Panc1 (cell line): ENCODE measurements around the gene FBXL16. TPM values are rescaled to one million over a fixed set of nuclear protein-coding genes. Genes with fewer than 3 reads are reported as not detected.

Experiments used
- ATAC-seq: fragments of 200-7000 bp; cut with Tn5 transposase; 2 replicates; pipeline ENCODE4 v1.9.1; 2020; ENCODE audit warnings: mild to moderate bottlenecking, moderate library complexity
- BruUV-seq: library from RNA; stranded (reverse); fragments of 400-500 nt; replicated peaks from 2 replicates; lab custom pipeline; 2021; lab: Mats Ljungman, UMichigan
- CTCF ChIA-PET: fragments of 300-600 bp; sonication (Branson Sonifier 250); formaldehyde crosslinking; loops from one replicate; lab custom pipeline; 2022; ENCODE audit warnings: antibody characterized with exemption; lab: Charles Lee
- POLR2A ChIA-PET: fragments of 300-600 bp; sonication (Branson Sonifier 250); formaldehyde crosslinking; loops from one replicate; lab custom pipeline; 2022; ENCODE audit warnings: antibody characterized with exemption; lab: Charles Lee
- DNase-seq: peaks from one replicate; pipeline ENCODE4 v3.0.0-alpha.2; 2010; ENCODE audit warnings: low read depth, low spot score
- H3K27ac ChIP-seq: 2 replicates; pipeline ENCODE4 v1.5.1; 2011; ENCODE audit warnings: mild to moderate bottlenecking, low read length, inconsistent platforms
- H3K27me3 ChIP-seq: fragments of 200-500 bp; sonication (Bioruptor generic); 2 replicates; pipeline ENCODE4 v1.6.0; 2014; ENCODE audit warnings: low read length, inconsistent platforms; ENCODE audit not compliant: control insufficient read depth, insufficient read depth
- H3K36me3 ChIP-seq: fragments of 200-500 bp; sonication (Bioruptor generic); 2 replicates; pipeline ENCODE4 v1.5.1; 2014; ENCODE audit warnings: inconsistent platforms, mild to moderate bottlenecking, low read length, moderate library complexity; ENCODE audit not compliant: control insufficient read depth, insufficient read depth
- H3K4me1 ChIP-seq: 2 replicates; pipeline ENCODE4 v1.5.1; 2011; ENCODE audit warnings: inconsistent platforms, mild to moderate bottlenecking, low read length, moderate library complexity; ENCODE audit not compliant: control insufficient read depth, insufficient read depth
- H3K4me3 ChIP-seq, 2 experiments: 2 replicates each; pipeline ENCODE4 v1.5.1; 2011 to 2012; ENCODE audit warnings: low read depth in 2 of 2, low read length in 2 of 2, mild to moderate bottlenecking in 2 of 2, inconsistent platforms in 1 of 2, moderate library complexity in 1 of 2
- H3K9me3 ChIP-seq: fragments of 200-500 bp; sonication (Bioruptor generic); 2 replicates; pipeline ENCODE4 v1.5.1; 2014; ENCODE audit warnings: low read depth, mild to moderate bottlenecking, inconsistent platforms, low read length, moderate library complexity; ENCODE audit not compliant: control insufficient read depth, insufficient read depth
- CTCF ChIP-seq: fragments of 450-650 bp; IDR thresholded peaks from 2 replicates; pipeline ENCODE4 v1.5.1; 2017; ENCODE audit warnings: mild to moderate bottlenecking
- POLR2AphosphoS5 ChIP-seq: IDR thresholded peaks from 2 replicates; pipeline ENCODE4 v1.6.1; 2012; ENCODE audit warnings: mild to moderate bottlenecking, low read depth, low read length, moderate library complexity
- REST ChIP-seq, 2 experiments: IDR thresholded peaks; 2 replicates each; pipeline ENCODE4 v1.6.1; 2011 to 2012; ENCODE audit warnings: low read depth in 2 of 2, control low read depth in 1 of 2, low read length in 1 of 2, mild to moderate bottlenecking in 1 of 2, moderate library complexity in 1 of 2; ENCODE audit not compliant: insufficient read depth in 1 of 2
- SIN3A ChIP-seq: IDR thresholded peaks from 2 replicates; pipeline ENCODE4 v1.6.1; 2012; ENCODE audit warnings: low read depth, mild to moderate bottlenecking, low read length, moderate library complexity, borderline replicate concordance; ENCODE audit not compliant: insufficient read depth
- TCF7L2 ChIP-seq: IDR thresholded peaks from 2 replicates; pipeline ENCODE4 v1.6.1; 2011; ENCODE audit warnings: mild to moderate bottlenecking, low read depth, low read length, inconsistent platforms
- in situ Hi-C: cut with HindIII; loops from 2 replicates; pipeline ENCODE4 v1.10.0; 2016; ENCODE audit warnings: low sequenced_read_pairs, low pct_unique_long_range_greater_than_20kb
- intact Hi-C: fragments of 100-400 bp; cut with micrococcal nuclease; formaldehyde crosslinking; loops from one replicate; pipeline ENCODE4 v1.10.0; 2022; ENCODE audit not compliant: unreplicated experiment
- total RNA-seq: library from RNA; stranded (reverse); gene quantifications from one replicate; pipeline ENCODE4 v1.2.1, GENCODE V29; 2021; ENCODE audit not compliant: unreplicated experiment

The FBXL16 gene
- total RNA-seq, 1 experiment from 2014 or later, result 28.0 TPM

GRCh38 chr16:659618-660017, 46.0 kb downstream of the FBXL16 start:
- POLR2A ChIA-PET, result interaction anchor here (1.3 kb wide), 1 partner anchor 10 kb away, joined by 4 read pairs; the partner anchor contains the start of gene WDR90
- Histone ChIP-seq H3K27ac (peak overlapping the region; percentile 87), H3K4me1 (peaks cover 15% of the 10 kb centered on the region), H3K36me3 (no peaks in the 10 kb centered on the region), H3K4me3 (no peak overlapping the region; a peak in 1 of 4 replicates), H3K27me3 (no peaks in the 10 kb centered on the region), H3K9me3 (no peaks in the 10 kb centered on the region)
- no TSS peak for BruUV-seq
- intact Hi-C loops (no loop called here), in situ Hi-C loops (no loop called here)
- TF ChIP-seq CTCF (0 out of 2 replicates have a peak, but pooled peaks have one; percentile 29), POLR2AphosphoS5 (no peak), SIN3A (no peak)
- CTCF ChIA-PET, result no interaction called here
- ATAC-seq, result no peak
- DNase-seq, result no peak

GRCh38 chr16:658679-659571, 46.7 kb downstream of the FBXL16 start:
- no TSS peak for BruUV-seq
- in situ Hi-C loops, result no loop called here
- DNase-seq (no peak), ATAC-seq (no peak)
- H3K27me3 ChIP-seq, result no peaks in the 10 kb centered on the region
- H3K4me3 ChIP-seq, result no peak overlapping the region
- H3K27ac ChIP-seq, result no peak overlapping the region; the same call in 1 of the 2 replicates
- H3K9me3 ChIP-seq, result no peaks in the 10 kb centered on the region
- CTCF ChIA-PET, result no interaction called here
- no peak for TF ChIP-seq REST (IDR thresholded peaks at IDR 0.05; ENCODE audit: insufficient read depth in 1 of 2, low read depth in 2 of 2, low read length in 1 of 2)
- TF ChIP-seq TCF7L2, result no peak
- no peak; the same call in 1 of the 2 replicates for TF ChIP-seq CTCF
- TF ChIP-seq SIN3A, result no peak
- no peak for TF ChIP-seq POLR2AphosphoS5
- peaks cover 15% of the 10 kb centered on the region for H3K4me1 ChIP-seq
- H3K36me3 ChIP-seq, result no peaks in the 10 kb centered on the region
- intact Hi-C loops, result no loop called here
- POLR2A ChIA-PET, result interaction anchor here (1.3 kb wide), 1 partner anchor 9 kb away, joined by 4 read pairs; the partner anchor contains the start of gene WDR90
